ENCODE data around the gene GJA5.

GJA5 gene

DNA sequence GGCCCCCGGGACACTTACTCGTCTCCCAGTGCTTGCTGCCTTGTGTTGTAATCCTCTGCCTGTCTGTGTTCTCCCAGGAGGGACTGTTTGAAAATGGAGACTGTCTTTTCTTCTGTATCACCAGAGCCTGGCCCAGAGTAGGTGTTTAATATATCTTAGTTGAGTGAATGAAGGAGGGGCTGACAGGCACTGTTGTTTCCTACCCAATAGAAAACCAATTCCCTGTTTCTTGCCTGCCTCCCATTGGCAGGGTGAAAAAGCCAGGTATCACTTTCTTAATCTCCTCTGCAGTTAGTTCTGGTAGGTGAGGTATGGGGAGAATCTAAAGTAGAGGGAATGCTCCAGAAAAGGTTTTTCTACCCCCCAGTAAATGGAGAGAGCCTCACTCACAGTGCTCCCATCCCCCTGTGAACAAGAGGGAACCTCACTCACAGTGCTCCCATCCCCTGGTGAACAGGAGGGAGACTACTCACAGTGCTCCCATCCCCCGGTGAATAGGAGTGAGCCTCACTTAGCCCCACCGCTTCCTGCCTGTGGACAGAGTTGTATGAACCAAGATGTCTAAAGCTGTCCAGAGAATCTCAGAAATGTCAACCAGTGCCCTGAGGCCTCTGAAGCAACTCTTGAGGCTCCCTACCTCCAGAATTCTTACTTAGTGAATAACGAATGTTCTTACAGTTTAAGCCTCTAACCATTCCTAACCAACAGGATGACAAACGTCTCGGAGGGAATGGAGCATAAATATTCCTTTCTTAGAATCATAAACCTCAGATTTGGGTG, at the start of gene GJA5:
GJA5 (minus strand) TSS at position 122 of the 780 bp plus-strand sequence. CDS start 1,364 bp downstream, outside the sequence.
- no peak for FAIRE-seq

DNA sequence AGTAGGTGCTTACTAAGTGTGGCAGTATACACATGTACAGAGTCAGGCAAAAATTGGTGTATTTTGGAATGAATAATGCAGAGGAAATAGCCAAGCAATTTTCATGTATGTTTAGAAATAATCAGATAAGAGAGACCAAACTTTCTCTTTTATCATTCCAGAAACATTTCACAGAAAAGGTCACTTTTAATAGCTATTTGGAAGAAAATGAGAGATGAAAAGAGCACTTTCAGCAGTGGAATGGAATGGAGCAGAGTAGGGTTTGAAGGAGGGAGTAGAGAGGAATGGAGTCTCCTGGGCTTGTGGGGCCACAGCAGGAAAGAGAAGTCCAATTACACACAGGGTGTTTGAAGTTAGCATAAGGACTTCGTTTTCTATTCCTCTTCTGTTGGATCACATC, 48.8 kb upstream of the GJA5 start:
- no peak for FAIRE-seq
- TF ChIP-seq POLR2A (IDR thresholded peaks at IDR 0.05; ENCODE audit: low read depth, low read length) = no peak
- DNase-seq (ENCODE audit: insufficient read length, low spot score) = no peak

More for the DNA sequence above, at the start of gene GJA5:
- no peak for DNase-seq (ENCODE audit: insufficient read length, low spot score)
- no peak for TF ChIP-seq POLR2A (IDR thresholded peaks at IDR 0.05; ENCODE audit: low read depth, low read length)

DNA sequence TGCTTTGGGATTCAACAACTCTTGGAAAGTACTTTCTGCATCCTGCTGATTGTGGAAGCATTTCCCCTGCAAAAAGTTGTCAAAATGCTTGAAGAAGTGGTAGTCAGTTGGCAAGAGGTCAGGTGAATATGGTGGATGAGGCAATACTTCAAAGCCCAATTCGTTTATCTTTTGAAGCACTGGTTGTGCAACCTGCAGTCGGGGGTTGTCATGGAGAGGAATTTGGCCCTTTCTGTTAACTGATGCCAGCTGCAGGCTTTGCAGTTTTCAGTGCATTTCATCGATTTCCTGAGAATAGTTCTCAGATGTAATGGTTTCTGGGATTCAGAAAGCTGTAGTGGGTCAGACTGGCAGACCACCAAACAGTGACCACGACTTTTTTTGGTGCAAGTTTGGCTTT, 47.6 kb upstream of the GJA5 start:
- TF ChIP-seq POLR2A (IDR thresholded peaks at IDR 0.05; ENCODE audit: low read depth, low read length) = no peak
- DNase-seq (ENCODE audit: insufficient read length, low spot score) (no peak), FAIRE-seq (no peak)

DNA sequence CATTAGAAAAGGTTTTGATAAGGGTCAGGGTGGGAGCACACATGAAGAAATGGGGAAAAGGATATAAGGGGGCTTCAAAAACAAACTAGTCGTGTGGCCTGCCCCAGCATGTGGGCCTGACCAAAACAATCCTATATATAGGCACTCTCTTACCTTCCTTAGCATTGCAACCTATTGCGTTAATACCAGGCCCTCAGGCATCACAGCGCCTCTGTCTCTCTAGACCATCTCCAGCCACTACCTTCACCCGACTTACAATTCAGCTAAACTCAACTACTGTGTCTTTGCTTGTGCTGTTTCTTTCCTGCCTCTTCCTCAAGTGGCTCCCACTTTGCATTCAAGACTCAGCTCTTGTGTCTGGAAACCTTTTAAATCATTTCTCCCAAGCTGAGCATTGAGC, 47.0 kb upstream of the GJA5 start:
- no peak for TF ChIP-seq POLR2A (IDR thresholded peaks at IDR 0.05; ENCODE audit: low read depth, low read length)
- FAIRE-seq = no peak
- no peak for DNase-seq (ENCODE audit: insufficient read length, low spot score)

DNA sequence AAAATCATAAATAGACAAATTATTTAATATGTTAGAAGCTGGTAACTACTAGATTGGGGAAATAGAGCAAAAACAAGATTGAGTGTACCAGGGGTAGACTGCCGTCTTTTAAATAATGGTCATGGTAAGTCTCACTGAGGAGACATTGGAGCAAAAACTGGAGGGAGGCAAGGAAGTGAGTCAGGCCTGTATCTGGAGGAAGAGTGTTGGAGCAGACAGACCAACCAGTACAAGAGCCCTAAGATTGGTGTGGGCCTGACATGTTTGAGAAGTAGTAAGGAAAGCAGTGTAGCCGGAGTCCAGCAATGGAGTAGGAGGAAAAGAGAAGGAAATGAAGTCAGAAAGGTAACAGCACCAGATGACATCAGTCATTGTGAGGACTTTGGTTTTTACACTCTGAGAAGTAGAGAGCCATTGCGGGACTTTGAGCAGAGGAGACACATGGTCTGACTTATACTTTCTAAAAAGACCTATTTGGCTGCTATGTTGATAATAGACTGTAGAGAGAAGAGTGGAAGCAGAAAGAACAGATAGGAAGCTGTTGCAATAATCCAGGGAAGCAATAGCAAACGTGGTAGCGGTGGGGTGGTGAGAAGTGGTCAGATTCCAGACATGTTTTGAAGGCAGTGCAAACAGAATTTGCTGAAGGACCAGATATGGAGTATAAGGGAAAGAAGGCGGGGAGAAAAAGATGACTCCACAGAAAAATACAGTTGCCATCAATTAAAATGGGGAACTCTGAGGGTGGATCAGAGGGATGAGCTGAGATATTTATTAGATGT, 44.7 kb upstream of the GJA5 start:
- FAIRE-seq = no peak
- no peak for DNase-seq (ENCODE audit: insufficient read length, low spot score)
- TF ChIP-seq POLR2A (IDR thresholded peaks at IDR 0.05; ENCODE audit: low read depth, low read length) = no peak

DNA sequence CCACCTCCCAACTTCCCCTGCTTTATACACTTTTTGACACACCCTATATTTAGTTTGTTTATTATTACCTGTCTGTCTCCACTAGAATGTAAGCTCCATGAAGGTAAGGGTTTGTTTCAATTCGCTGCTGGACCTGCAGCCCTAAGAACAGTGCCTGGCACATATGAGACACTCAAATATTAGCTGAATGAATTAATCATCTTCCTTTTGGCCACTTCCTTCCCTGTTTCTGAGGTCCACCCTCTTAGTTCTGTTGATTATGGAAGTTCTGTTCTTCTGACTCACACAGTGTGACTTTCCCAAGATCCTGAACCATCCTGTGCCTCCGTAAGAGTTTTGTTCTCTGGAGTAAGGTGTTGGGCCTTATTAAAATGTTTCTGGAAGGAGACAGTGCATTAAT, 40.4 kb upstream of the GJA5 start:
- DNase-seq (ENCODE audit: insufficient read length, low spot score) (no peak), FAIRE-seq (no peak)
- TF ChIP-seq POLR2A (IDR thresholded peaks at IDR 0.05; ENCODE audit: low read depth, low read length) = no peak

DNA sequence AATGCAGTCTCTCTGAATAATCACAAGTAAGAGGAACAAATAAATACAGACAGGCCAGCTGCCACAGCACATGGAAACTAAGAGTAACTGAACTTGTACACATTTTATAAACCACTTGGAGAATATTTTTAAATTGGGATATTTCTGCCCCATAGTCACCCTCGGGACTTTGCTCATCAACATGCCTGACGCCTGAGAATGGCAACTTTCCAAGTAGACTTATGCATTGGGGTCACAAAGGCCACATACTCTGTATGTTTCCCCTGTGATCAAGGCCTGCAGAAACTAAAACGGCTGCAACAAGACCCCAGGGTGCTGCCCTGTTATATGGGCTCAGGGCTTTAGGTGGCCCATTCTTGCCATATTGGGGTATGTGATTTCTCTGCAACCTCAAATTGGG, 38.3 kb upstream of the GJA5 start:
- no peak for TF ChIP-seq POLR2A (IDR thresholded peaks at IDR 0.05; ENCODE audit: low read depth, low read length)
- FAIRE-seq (no peak), DNase-seq (ENCODE audit: insufficient read length, low spot score) (no peak)

DNA sequence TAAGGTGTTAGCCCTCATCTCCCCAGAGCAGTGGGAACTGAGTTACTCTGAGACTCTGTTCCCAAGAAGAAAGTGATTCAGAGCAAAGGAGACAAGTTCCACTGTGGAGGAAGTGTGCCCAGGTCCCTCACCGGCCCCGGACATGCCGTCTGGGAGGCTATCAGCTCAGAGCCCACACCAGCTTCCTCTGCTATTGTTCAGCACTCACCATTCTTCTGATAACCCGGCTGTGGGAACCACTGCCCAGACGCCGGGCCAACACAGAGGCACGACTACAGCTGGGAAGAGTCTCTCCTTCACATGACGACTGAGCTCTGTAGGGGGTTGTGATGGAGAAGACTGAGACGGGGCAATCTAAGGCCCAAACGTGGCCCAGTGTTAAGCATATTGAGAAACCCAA, 34.2 kb upstream of the GJA5 start:
- FAIRE-seq (no peak), DNase-seq (ENCODE audit: insufficient read length, low spot score) (no peak)
- TF ChIP-seq POLR2A (IDR thresholded peaks at IDR 0.05; ENCODE audit: low read depth, low read length) = no peak

DNA sequence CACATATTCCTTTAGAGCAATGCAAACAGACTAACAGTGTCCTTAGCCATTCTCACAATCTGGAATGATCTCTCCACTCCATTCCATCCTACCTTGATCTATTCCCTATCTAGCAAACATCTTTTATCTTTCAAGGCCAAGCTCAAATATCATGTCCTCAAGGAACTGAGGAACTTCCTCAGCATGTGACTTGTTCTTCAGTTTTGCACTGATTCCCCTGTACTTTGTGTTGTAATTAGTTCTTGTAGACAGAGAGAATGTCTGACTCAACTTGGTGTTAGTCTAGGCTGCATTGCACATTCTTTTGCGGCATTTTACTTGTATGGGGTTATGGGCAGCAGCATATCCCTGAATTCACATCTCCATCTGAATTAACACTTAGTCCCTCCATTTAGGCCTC, 31.5 kb upstream of the GJA5 start:
- no peak for TF ChIP-seq POLR2A (IDR thresholded peaks at IDR 0.05; ENCODE audit: low read depth, low read length)
- no peak for FAIRE-seq

DNA sequence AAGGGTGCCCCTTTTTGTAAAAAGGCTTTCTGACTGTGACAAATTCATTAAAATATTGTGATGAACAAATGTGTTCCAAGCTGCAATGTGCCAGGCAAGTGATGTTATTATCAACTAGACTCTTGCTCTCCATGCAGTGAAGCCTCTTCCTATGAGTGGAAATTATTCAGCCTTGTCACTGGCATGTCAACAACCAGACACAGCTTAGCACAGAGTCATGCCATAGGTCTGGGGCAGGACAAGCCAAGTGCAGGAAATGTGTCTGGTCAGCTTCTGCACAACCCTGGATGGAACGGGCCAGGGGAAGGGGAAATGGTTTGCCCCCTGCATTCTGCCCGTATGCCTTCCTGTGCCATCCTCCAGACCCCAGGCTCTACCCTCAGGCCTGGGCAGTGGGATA, 27.4 kb upstream of the GJA5 start:
- DNase-seq (ENCODE audit: insufficient read length, low spot score) (no peak), FAIRE-seq (no peak)
- TF ChIP-seq POLR2A (IDR thresholded peaks at IDR 0.05; ENCODE audit: low read depth, low read length) = no peak

More for the DNA sequence above, 31.5 kb upstream of the GJA5 start:
- DNase-seq (ENCODE audit: insufficient read length, low spot score) = no peak

DNA sequence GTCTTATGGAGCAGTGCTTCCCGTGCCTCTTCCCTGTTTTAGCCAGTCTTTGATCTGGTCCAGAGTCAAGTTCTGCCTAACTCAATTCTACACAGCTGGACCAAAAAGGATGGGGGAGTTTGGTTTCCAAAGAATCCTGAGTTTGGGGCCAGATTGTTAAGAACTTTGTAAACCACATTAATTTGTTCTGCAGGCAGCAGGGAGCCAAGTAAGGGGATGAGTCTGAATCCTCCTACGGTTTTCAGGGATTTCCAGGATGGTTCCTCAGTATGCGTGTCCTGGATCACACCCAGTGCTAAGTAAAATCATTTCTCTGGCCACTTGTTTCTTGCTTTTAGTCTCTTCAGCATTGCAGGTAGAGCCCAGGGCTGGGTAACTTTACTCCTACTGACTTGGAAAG, 26.1 kb upstream of the GJA5 start:
- no peak for DNase-seq (ENCODE audit: insufficient read length, low spot score)
- FAIRE-seq = no peak
- no peak for TF ChIP-seq POLR2A (IDR thresholded peaks at IDR 0.05; ENCODE audit: low read depth, low read length)

DNA sequence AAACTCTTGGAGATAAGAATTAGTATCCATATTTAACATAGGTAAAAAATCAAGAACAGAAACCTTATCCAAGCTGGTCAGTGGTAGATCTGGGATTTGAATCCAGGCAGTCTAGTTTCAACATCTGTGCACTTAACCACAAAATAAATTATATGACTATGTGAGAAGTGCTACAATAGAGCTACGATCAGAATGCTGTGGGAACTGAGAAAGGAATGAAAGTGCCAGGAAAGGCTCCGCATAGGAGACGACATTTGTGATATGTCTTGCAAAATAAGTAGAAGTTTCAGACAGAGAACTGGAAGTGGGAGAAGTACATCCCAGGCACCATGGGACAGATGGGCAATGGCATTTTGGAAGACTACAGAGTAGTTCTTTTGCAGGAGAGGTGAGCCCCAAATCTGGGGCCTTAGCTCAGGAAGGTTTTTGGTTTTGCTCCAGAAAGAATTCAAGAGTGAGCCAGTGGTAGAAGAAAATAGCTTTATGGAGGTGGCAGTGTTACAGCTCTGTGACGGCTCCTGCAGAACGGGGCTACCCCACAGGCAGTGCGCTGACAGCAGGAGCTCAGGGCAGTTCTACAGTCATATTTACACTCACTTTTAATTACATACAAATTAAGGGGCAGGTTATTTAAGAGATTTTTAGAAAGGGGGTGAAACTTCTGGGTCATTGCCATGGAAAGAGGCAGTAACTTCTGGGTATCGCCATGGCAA, 25.5 kb upstream of the GJA5 start:
- TF ChIP-seq POLR2A (IDR thresholded peaks at IDR 0.05; ENCODE audit: low read depth, low read length) = no peak
- DNase-seq (ENCODE audit: insufficient read length, low spot score) (no peak), FAIRE-seq (no peak)

DNA sequence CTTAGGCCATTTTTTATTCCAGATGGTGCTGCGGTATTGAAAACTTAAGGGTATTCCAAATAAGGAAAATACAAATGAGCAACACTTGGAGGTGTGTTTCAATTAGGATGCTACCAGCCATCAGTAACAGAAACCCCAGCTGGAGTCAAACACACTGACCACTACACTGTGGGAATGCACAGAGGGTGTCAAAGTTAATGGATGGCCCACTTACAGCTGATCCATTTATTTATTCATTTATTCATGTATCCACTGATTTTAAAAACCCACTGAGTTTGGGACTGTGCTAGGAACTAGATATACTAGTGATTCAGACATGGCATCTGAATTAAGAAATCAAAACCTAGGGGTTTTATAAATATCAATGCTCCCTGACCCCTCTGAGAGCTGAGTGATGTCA, 24.5 kb upstream of the GJA5 start:
- FAIRE-seq = no peak
- no peak for DNase-seq (ENCODE audit: insufficient read length, low spot score)
- TF ChIP-seq POLR2A (IDR thresholded peaks at IDR 0.05; ENCODE audit: low read depth, low read length) = no peak

DNA sequence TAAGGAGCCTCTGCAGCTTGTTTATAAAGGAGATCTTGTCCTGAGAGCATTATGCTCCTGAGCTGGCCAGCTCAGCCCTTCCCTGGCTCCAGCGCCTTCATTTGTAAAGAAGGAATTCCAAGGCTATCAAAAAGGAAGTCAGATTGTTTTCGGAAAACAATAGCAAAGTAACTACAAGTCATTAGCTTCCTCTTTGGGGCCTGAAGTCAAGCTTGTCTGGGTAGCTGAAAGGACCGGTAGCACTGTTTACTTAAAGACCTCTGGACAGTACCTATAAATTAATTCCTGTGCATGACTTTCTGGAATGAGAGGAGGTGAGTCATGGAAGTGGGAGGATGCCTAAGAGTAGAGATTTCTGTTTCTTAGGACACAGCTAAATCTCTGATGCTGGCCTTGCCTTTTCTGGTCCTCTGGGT, 20.7 kb upstream of the GJA5 start:
- TF ChIP-seq POLR2A (IDR thresholded peaks at IDR 0.05; ENCODE audit: low read depth, low read length) = no peak
- no peak for DNase-seq (ENCODE audit: insufficient read length, low spot score)
- no peak for FAIRE-seq
